Gastroesophageal sphincter (tissue), 4 donors: ENCODE data around the gene NUDT9. TPM values are rescaled to one million over a fixed set of nuclear protein-coding genes. Genes with fewer than 3 reads are reported as not detected.
"Not testable (repeated sequence)": the region's sequence is repeated elsewhere in the genome, so short reads cannot be mapped to it uniquely, and the experiment has no call there.

Experiments used
- ATAC-seq: fragments of 150-250 bp; one replicate; pipeline ENCODE4 v1.9.1; 2016; ENCODE audit warnings: mild to moderate bottlenecking, moderate library complexity
- H3K27ac ChIP-seq, 4 donors: fragments of 200-600 bp; sonication (generic) in 3 of 4; 1 replicate in 3 of 4; 2 replicates in 1 of 4; pipeline ENCODE4 v1.5.1; 2016 to 2019
- H3K27me3 ChIP-seq: fragments of 200-600 bp; sonication (generic); one replicate; pipeline ENCODE4 v1.5.1; 2019
- H3K36me3 ChIP-seq, 2 donors: fragments of 200-600 bp; sonication (generic); one replicate each; pipeline ENCODE4 v1.5.1; 2019; ENCODE audit warnings: control low read depth in 1 of 2
- H3K4me1 ChIP-seq, 3 donors: fragments of 200-600 bp; sonication (generic); 1 replicate in 2 of 3; 2 replicates in 1 of 3; pipeline ENCODE4 v1.5.1; 2016 to 2019; ENCODE audit warnings: control low read depth in 2 of 3
- H3K4me3 ChIP-seq, 2 donors: fragments of 200-600 bp; sonication (generic); one replicate each; pipeline ENCODE4 v1.5.1; 2019; ENCODE audit warnings: mild to moderate bottlenecking in 1 of 2, moderate library complexity in 1 of 2
- H3K9me3 ChIP-seq, 3 donors: fragments of 200-600 bp; sonication (generic); one replicate each; pipeline ENCODE4 v1.5.1; 2017 to 2019; ENCODE audit warnings: control low read depth in 2 of 3
- CTCF ChIP-seq, 4 experiments: fragments of 200-600 bp in 2 of 4; fragments of 450-650 bp in 2 of 4; sonication (generic) in 1 of 4; IDR thresholded peaks; one replicate each; pipeline ENCODE4 v1.5.1; 2017 to 2019; ENCODE audit warnings: antibody characterized with exemption in 4 of 4, mild to moderate bottlenecking in 2 of 4, moderate library complexity in 2 of 4
- EP300 ChIP-seq: sonication (generic); formaldehyde crosslinking; IDR thresholded peaks from one replicate; pipeline ENCODE4 v1.6.1; 2017; ENCODE audit warnings: antibody characterized with exemption, mild to moderate bottlenecking
- POLR2A ChIP-seq, 2 donors: fragments of 450-650 bp; IDR thresholded peaks; one replicate each; pipeline ENCODE4 v1.6.1; 2017; ENCODE audit warnings: antibody characterized with exemption in 2 of 2, mild to moderate bottlenecking in 2 of 2, moderate library complexity in 1 of 2
- POLR2AphosphoS5 ChIP-seq: sonication (generic); formaldehyde crosslinking; IDR thresholded peaks from one replicate; pipeline ENCODE4 v1.6.1; 2017; ENCODE audit warnings: antibody characterized with exemption
- WGBS, 2 donors: methylation state at CpG; one replicate each; pipeline ENCODE4 v1.1.5; 2018; ENCODE audit warnings: low coverage in 1 of 2; 5-methylcytosine and 5-hydroxymethylcytosine counted together
- total RNA-seq, 4 donors: library from RNA; depleted of rRNA; stranded (reverse); fragments of >200 nt; gene quantifications; one replicate each; pipeline ENCODE4 v1.1.0, GENCODE V29; 2016

Gene NUDT9
- total RNA-seq, result 10 to 100 TPM; 19.3 to 26.7 (median 22.8) TPM

GRCh38 chr4:87422104-87423052 is at the start of gene NUDT9:
NUDT9 (plus strand) TSS chr4:87422573; CDS start chr4:87422906, 333 bp downstream.
- Histone ChIP-seq H3K27me3 (no peaks in the 10 kb centered on the region), H3K36me3 (no peaks in the 10 kb centered on the region), H3K9me3 (no peaks in the 10 kb centered on the region), H3K27ac (peak within 1 kb of the TSS; percentile 85 to 95 (median 94)), H3K4me1 (peaks cover 0 to 42% (median 10%) of the 10 kb centered on the region in 3 donors), H3K4me3 (peak within 1 kb of the TSS; percentile 80 to 99)
- peak; percentile 96 for ATAC-seq
- WGBS, 2 donors, result 1 to 3% methylated on average over 8 to 32 of the region's 58 CpGs
- TF ChIP-seq POLR2A (IDR thresholded peaks at IDR 0.05) (peak; percentile 25 to 68), POLR2AphosphoS5 (peak; percentile 92), CTCF (IDR thresholded peaks at IDR 0.05) (no peak), EP300 (no peak)

- Histone ChIP-seq H3K27me3 (no peaks in the 10 kb centered on the region), H3K27ac (peak overlapping the region in 3 of 4 donors; percentile 8 to 45 (median 41)), H3K4me3 (no peak overlapping the region), H3K9me3 (no peaks in the 10 kb centered on the region), H3K36me3 (peaks cover 6 to 52% of the 10 kb centered on the region in 2 donors), H3K4me1 (peaks cover 0 to 12% (median 0%) of the 10 kb centered on the region in 3 donors)
- peak; percentile 84 for ATAC-seq
- 30 to 38% methylated on average over 3 to 4 of the region's 4 CpGs for WGBS, 2 donors
- TF ChIP-seq POLR2A (IDR thresholded peaks at IDR 0.05) (no peak), CTCF (IDR thresholded peaks at IDR 0.05) (peak; percentile 56 to 81 (median 71)), EP300 (no peak), POLR2AphosphoS5 (peak; percentile 64)
These were observed 46.6 kb upstream of the NUDT9 start for GRCh38 chr4:87375719-87376291.

GRCh38 chr4:87377816-87378215 is 44.6 kb upstream of the NUDT9 start:
- Histone ChIP-seq H3K4me3 (no peak overlapping the region), H3K9me3 (no peaks in the 10 kb centered on the region), H3K27me3 (no peaks in the 10 kb centered on the region), H3K4me1 (peaks cover 0 to 20% (median 0%) of the 10 kb centered on the region in 3 donors), H3K27ac (no peak overlapping the region), H3K36me3 (peaks cover 0 to 43% of the 10 kb centered on the region in 2 donors)
- no peak for ATAC-seq
- 74 to 77% methylated on average over 2 of the region's 2 CpGs for WGBS, 2 donors
- TF ChIP-seq CTCF (IDR thresholded peaks at IDR 0.05), result no peak
- TF ChIP-seq POLR2AphosphoS5, result no peak
- no peak for TF ChIP-seq POLR2A (IDR thresholded peaks at IDR 0.05)

- TF ChIP-seq POLR2AphosphoS5, result no peak
- no peak for TF ChIP-seq POLR2A (IDR thresholded peaks at IDR 0.05)
- TF ChIP-seq EP300, result no peak
- Histone ChIP-seq H3K36me3 (peaks cover 0 to 36% of the 10 kb centered on the region in 2 donors), H3K27ac (no peak overlapping the region), H3K9me3 (no peaks in the 10 kb centered on the region), H3K4me1 (peaks cover 0 to 13% (median 0%) of the 10 kb centered on the region in 3 donors), H3K4me3 (no peak overlapping the region), H3K27me3 (no peaks in the 10 kb centered on the region)
- WGBS, 2 donors, result 44 to 64% methylated on average over 2 of the region's 2 CpGs
- no peak for ATAC-seq
These were observed 40.3 kb upstream of the NUDT9 start for GRCh38 chr4:87382116-87382515.

- Histone ChIP-seq H3K4me3 (no peak overlapping the region), H3K4me1 (peaks cover 0 to 21% (median 0%) of the 10 kb centered on the region in 3 donors), H3K9me3 (no peaks in the 10 kb centered on the region), H3K36me3 (peaks cover 0 to 31% of the 10 kb centered on the region in 2 donors), H3K27me3 (no peaks in the 10 kb centered on the region), H3K27ac (peak overlapping the region in 1 of 4 donors; percentile 8)
- 54 to 79% methylated on average over 2 to 3 of the region's 3 CpGs for WGBS, 2 donors
- no peak for TF ChIP-seq POLR2AphosphoS5
- TF ChIP-seq POLR2A (IDR thresholded peaks at IDR 0.05), result no peak
- TF ChIP-seq CTCF (IDR thresholded peaks at IDR 0.05), result no peak
- TF ChIP-seq EP300, result no peak
- no peak for ATAC-seq
These were observed 39.4 kb upstream of the NUDT9 start for GRCh38 chr4:87382931-87383330.

GRCh38 chr4:87384466-87385132 is 37.8 kb upstream of the NUDT9 start:
- H3K4me1 ChIP-seq, result peaks cover 0 to 38% (median 0%) of the 10 kb centered on the region in 3 donors
- 84 to 87% methylated on average over 6 to 9 of the region's 9 CpGs for WGBS, 2 donors
- H3K36me3 ChIP-seq, result peaks cover 0 to 31% of the 10 kb centered on the region in 2 donors
- not testable (repeated sequence) for H3K27me3 ChIP-seq, H3K9me3 ChIP-seq, H3K27ac ChIP-seq, H3K4me3 ChIP-seq, ATAC-seq
